MV-4-11 (cell line): Measurements from ENCODE around the gene MBNL1.

Source experiments
- DNase-seq: peaks from one replicate; lab custom pipeline; 2025; lab: John Stamatoyannopoulos, UW

MBNL1 gene

GRCh38 chr3:152447511-152447910 is 178.8 kb downstream of the MBNL1 start:
- DNase-seq: no peak

GRCh38 chr3:152448091-152448490 is 179.4 kb downstream of the MBNL1 start:
- no peak for DNase-seq

- no peak for DNase-seq
Measured at GRCh38 chr3:152452318-152452717, 183.6 kb downstream of the MBNL1 start.

- no peak for DNase-seq
Measured at GRCh38 chr3:152454076-152454875, 185.5 kb downstream of the MBNL1 start.

- DNase-seq: no peak
Measured at GRCh38 chr3:152455989-152456388, 187.3 kb downstream of the MBNL1 start.

GRCh38 chr3:152457500-152458375 is 189.0 kb downstream of the MBNL1 start:
- DNase-seq: no peak

- DNase-seq: peak; percentile 27
Measured at GRCh38 chr3:152458376-152459117, 189.8 kb downstream of the MBNL1 start.

- no peak for DNase-seq
Measured at GRCh38 chr3:152459118-152459515, 190.4 kb downstream of the MBNL1 start.

- no peak for DNase-seq
Measured at GRCh38 chr3:152459572-152459971, 190.8 kb downstream of the MBNL1 start.

GRCh38 chr3:152460936-152461335 is 192.2 kb downstream of the MBNL1 start:
- no peak for DNase-seq

- no peak for DNase-seq
Measured at GRCh38 chr3:152461460-152461859, 192.7 kb downstream of the MBNL1 start.

GRCh38 chr3:152466784-152467183 is 198.1 kb downstream of the MBNL1 start:
- DNase-seq: peak; percentile 67

- DNase-seq: no peak
Measured at GRCh38 chr3:152469248-152470025, 200.7 kb downstream of the MBNL1 start.

- no peak for DNase-seq
Measured at GRCh38 chr3:152470095-152470494, 201.4 kb downstream of the MBNL1 start.

GRCh38 chr3:152470893-152471292 is 202.2 kb downstream of the MBNL1 start:
- DNase-seq: no peak

- DNase-seq: peak; percentile 45
Measured at GRCh38 chr3:152471814-152472671, 203.3 kb downstream of the MBNL1 start.

- peak; percentile 15 for DNase-seq
Measured at GRCh38 chr3:152472672-152472954, 203.9 kb downstream of the MBNL1 start.

- peak; percentile 65 for DNase-seq
Measured at GRCh38 chr3:152474585-152474984, 205.9 kb downstream of the MBNL1 start.

GRCh38 chr3:152477422-152477821 is 208.7 kb downstream of the MBNL1 start:
- no peak for DNase-seq

- DNase-seq: peak; percentile 31
Measured at GRCh38 chr3:152480282-152480953, 211.7 kb downstream of the MBNL1 start.
